Measurements from ENCODE around the gene TNFSF15. TPM values are rescaled to one million over a fixed set of nuclear protein-coding genes. Genes with fewer than 3 reads are reported as not detected.

TNFSF15 gene
- total and polyA plus RNA-seq, 12 donors: 0.37 to 4.3 (median 1.3) TPM

DNA sequence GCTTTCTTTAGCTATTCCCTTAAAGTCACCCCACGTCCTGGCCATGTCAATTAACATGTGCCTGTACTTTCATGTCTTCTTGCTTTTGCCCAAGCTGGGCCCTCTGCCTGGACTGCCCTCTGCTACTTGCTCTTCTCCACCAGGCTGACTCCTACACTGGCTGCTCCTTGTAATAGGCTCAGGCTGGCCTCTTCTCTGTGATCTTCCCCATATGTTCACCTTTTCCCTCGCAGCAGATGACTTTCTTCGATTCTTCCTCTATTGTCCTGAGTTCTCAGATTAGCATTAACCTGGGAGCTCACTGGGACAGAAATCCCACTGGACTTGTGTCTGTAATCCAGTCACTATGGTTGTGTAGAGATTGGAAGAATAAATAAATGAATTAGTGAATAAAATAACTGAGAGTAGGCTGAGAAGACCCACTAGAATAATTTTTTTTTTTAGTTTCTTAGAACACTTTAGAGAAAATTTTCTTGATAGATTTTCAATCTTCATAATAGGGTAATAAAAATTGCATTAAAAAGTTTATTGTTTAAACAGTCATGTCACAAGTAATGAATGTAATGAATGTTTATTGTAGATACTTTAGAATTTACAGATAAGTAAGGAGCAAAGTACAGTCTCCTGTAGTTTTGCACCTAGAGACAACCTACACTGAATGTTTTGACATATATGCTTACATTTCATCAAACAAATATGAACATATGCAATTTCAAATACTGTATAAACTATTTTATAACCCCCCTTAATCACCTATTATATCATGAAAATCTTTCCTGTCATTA is 47.4 kb upstream of the TNFSF15 start:
- no peak overlapping the region for H3K4me3 ChIP-seq
- H3K9me3 ChIP-seq (replicated peaks in 1 of 3): no peaks in the 10 kb centered on the region
- peaks cover 0 to 9% of the 10 kb centered on the region in 2 donors for H3K4me1 ChIP-seq (replicated peaks in 1 of 2)
- DNase-seq: no peak
- H3K27me3 ChIP-seq: no peaks in the 10 kb centered on the region
- 74 to 86% (median 78%) methylated on average over 3 of the region's 3 CpGs for WGBS, 4 donors
- TF ChIP-seq, protein P1, sequence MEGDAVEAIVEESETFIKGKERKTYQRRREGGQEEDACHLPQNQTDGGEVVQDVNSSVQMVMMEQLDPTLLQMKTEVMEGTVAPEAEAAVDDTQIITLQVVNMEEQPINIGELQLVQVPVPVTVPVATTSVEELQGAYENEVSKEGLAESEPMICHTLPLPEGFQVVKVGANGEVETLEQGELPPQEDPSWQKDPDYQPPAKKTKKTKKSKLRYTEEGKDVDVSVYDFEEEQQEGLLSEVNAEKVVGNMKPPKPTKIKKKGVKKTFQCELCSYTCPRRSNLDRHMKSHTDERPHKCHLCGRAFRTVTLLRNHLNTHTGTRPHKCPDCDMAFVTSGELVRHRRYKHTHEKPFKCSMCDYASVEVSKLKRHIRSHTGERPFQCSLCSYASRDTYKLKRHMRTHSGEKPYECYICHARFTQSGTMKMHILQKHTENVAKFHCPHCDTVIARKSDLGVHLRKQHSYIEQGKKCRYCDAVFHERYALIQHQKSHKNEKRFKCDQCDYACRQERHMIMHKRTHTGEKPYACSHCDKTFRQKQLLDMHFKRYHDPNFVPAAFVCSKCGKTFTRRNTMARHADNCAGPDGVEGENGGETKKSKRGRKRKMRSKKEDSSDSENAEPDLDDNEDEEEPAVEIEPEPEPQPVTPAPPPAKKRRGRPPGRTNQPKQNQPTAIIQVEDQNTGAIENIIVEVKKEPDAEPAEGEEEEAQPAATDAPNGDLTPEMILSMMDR (IDR thresholded peaks at IDR 0.05): no peak
- TF ChIP-seq POLR2A (IDR thresholded peaks at IDR 0.05): no peak
- H3K27ac ChIP-seq: no peak overlapping the region
- intact Hi-C loops (cut with DNase I): no loop called here
- H3K36me3 ChIP-seq (replicated peaks in 1 of 2): no peaks in the 10 kb centered on the region

DNA sequence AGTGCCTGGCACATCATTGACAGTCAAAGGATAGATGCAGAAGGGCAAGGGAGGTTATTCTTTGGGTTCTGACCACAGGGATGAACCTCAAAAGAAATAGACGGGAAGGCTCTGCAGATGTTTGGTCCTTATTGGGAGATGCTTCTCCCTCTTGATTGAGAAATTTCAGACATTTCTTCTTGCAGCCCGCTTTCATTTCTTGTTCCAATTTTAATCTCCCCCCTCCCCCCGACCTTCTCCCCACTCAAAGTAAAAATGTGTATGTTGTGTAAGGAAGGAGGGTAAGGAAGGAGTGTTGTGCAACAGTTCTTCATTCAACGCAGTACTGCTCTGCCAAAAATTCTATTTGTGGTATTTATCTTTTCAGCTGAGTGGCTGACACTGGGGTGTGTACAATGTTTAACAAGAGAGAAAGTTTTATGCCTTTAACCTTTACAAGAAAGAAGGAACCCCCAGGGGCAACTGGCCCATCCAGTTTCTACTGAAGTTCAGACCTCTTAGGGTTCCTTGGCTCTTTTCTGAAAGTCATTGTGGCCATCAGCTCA is 46.3 kb upstream of the TNFSF15 start:
- Histone ChIP-seq H3K27me3 (no peaks in the 10 kb centered on the region), H3K4me1 (replicated peaks in 1 of 2) (peaks cover 0 to 9% of the 10 kb centered on the region in 2 donors), H3K36me3 (replicated peaks in 1 of 2) (no peaks in the 10 kb centered on the region), H3K4me3 (no peak overlapping the region), H3K9me3 (replicated peaks in 1 of 3) (no peaks in the 10 kb centered on the region), H3K27ac (peak overlapping the region in 1 of 5 donors; percentile 34)
- no peak for TF ChIP-seq POLR2A (IDR thresholded peaks at IDR 0.05)
- TF ChIP-seq, protein P1 (IDR thresholded peaks at IDR 0.05): no peak
- WGBS, 4 donors: 41 to 53% (median 51%) methylated on average over 4 of the region's 4 CpGs
- peak in 1 of 7 donors; percentile 28 for DNase-seq
- intact Hi-C loops (cut with DNase I): no loop called here

DNA sequence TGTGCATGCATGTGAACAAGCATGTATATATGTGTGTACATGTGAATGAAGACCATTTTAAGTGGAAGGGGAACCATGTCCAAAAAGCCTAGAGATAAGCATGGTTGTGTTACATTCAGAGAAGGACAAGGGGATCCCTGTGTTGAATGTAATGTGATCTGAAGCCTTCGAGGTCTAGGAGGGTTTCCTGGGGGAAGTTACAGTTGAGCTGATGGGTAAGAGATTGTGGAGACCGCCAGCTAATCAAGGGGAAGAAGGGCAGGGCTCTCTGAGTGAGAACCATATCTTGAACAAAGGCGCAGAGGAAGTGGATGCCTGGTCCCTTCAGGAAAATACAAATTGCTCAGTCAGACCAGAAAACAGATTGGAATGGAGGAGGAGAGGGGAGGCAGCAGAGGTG is 45.5 kb upstream of the TNFSF15 start:
- WGBS, 4 donors: 60 to 71% (median 66%) methylated on average over 3 of the region's 3 CpGs

DNA sequence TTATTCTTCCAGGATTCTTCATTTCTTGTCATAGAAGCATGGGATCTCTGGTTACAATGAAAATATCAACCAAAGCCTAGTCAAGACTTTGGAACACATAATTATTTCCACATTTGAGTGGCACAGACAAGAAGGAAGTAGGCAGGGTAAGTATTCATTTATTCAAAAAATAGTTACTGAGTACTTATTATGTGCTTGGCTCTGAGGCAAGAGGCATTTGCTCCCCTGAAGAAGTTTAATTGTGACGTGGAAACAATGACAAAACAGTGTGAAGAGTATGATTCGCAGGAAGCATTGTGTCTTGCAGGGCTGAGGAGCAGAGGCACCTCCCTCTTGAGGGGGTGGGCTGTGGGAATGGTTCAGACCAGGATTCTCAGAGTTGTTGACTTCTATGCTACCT is 45.0 kb upstream of the TNFSF15 start:
- WGBS, 4 donors: 69 to 75% (median 72%) methylated on average over 2 of the region's 2 CpGs
- intact Hi-C loops (cut with DNase I): no loop called here
- Histone ChIP-seq H3K4me3 (no peak overlapping the region), H3K9me3 (replicated peaks in 1 of 3) (no peaks in the 10 kb centered on the region), H3K27me3 (no peaks in the 10 kb centered on the region), H3K36me3 (replicated peaks in 1 of 2) (no peaks in the 10 kb centered on the region), H3K4me1 (replicated peaks in 1 of 2) (peaks cover 0 to 9% of the 10 kb centered on the region in 2 donors), H3K27ac (no peak overlapping the region)
- TF ChIP-seq, protein P1 (IDR thresholded peaks at IDR 0.05): no peak
- TF ChIP-seq POLR2A (IDR thresholded peaks at IDR 0.05): no peak
- no peak for DNase-seq

More for the DNA sequence above, 45.5 kb upstream of the TNFSF15 start:
- intact Hi-C loops (cut with DNase I): no loop called here
- TF ChIP-seq, protein P1 (IDR thresholded peaks at IDR 0.05): no peak
- no peak for TF ChIP-seq POLR2A (IDR thresholded peaks at IDR 0.05)
- H3K27me3 ChIP-seq: no peaks in the 10 kb centered on the region
- no peak overlapping the region for H3K27ac ChIP-seq
- H3K4me1 ChIP-seq (replicated peaks in 1 of 2): peaks cover 0 to 9% of the 10 kb centered on the region in 2 donors
- DNase-seq: no peak
- H3K4me3 ChIP-seq: no peak overlapping the region
- H3K9me3 ChIP-seq (replicated peaks in 1 of 3): no peaks in the 10 kb centered on the region
- no peaks in the 10 kb centered on the region for H3K36me3 ChIP-seq (replicated peaks in 1 of 2)

Measured in adrenal gland (tissue), 12 donors.